ENCODE results near the gene CBLB.

CBLB gene

GRCh38 chr3:105806359-105806758, 62.5 kb downstream of the CBLB start:
- Histone ChIP-seq H3K79me2 (ENCODE audit: insufficient read depth, low read length) (no peaks in the 10 kb centered on the region; the same call in 1 of the 2 replicates), H3K4me1 (ENCODE audit: insufficient read depth, low read length, poor library complexity, severe bottlenecking) (peaks cover 19% of the 10 kb centered on the region), H3K27me3 (ENCODE audit: insufficient read depth, low read length, poor library complexity, severe bottlenecking) (no peaks in the 10 kb centered on the region), H2AFZ (ENCODE audit: low read length) (no peak overlapping the region), H3K4me3 (ENCODE audit: low read length, poor library complexity, severe bottlenecking) (peak overlapping the region; percentile 11), H3K9me3 (ENCODE audit: insufficient read depth, low read depth, low read length) (no peaks in the 10 kb centered on the region), H3K9me2 (replicated peaks; ENCODE audit: low read depth, low read length) (no peaks in the 10 kb centered on the region), H3K4me2 (ENCODE audit: low read depth, low read length, poor library complexity, severe bottlenecking) (peak overlapping the region; percentile 36), H4K20me1 (ENCODE audit: insufficient read depth, low read length, poor library complexity, severe bottlenecking) (peaks cover 3% of the 10 kb centered on the region), H3F3A (ENCODE audit: low read depth) (0 out of 2 replicates have a peak, but pooled peaks cover 2% of the 10 kb centered on the region), H3K9ac (ENCODE audit: low read depth, low read length, poor library complexity, severe bottlenecking) (no peak overlapping the region), H3K36me3 (ENCODE audit: insufficient read depth, low read length) (no peaks in the 10 kb centered on the region)
- no peak for TF ChIP-seq EZH2phosphoT487 (IDR thresholded peaks at IDR 0.05; ENCODE audit: borderline replicate concordance)

- 0 out of 2 replicates have a peak, but pooled peaks cover 2% of the 10 kb centered on the region for H3F3A ChIP-seq (ENCODE audit: low read depth)
- H3K79me2 ChIP-seq (ENCODE audit: insufficient read depth, low read length), result no peaks in the 10 kb centered on the region; the same call in 1 of the 2 replicates
- peaks cover 19% of the 10 kb centered on the region for H3K4me1 ChIP-seq (ENCODE audit: insufficient read depth, low read length, poor library complexity, severe bottlenecking)
These were observed 63.4 kb downstream of the CBLB start for GRCh38 chr3:105805404-105805803.

GRCh38 chr3:105802118-105802706, 66.6 kb downstream of the CBLB start:
- H3K4me3 ChIP-seq (ENCODE audit: low read length, poor library complexity, severe bottlenecking), result no peak overlapping the region

More at GRCh38 chr3:105805404-105805803, 63.4 kb downstream of the CBLB start:
- Histone ChIP-seq H3K9me3 (ENCODE audit: insufficient read depth, low read depth, low read length) (no peaks in the 10 kb centered on the region), H3K4me3 (ENCODE audit: low read length, poor library complexity, severe bottlenecking) (no peak overlapping the region), H3K9ac (ENCODE audit: low read depth, low read length, poor library complexity, severe bottlenecking) (no peak overlapping the region), H3K27me3 (ENCODE audit: insufficient read depth, low read length, poor library complexity, severe bottlenecking) (no peaks in the 10 kb centered on the region), H3K36me3 (ENCODE audit: insufficient read depth, low read length) (no peaks in the 10 kb centered on the region), H3K9me2 (replicated peaks; ENCODE audit: low read depth, low read length) (no peaks in the 10 kb centered on the region), H3K4me2 (ENCODE audit: low read depth, low read length, poor library complexity, severe bottlenecking) (peak overlapping the region; percentile 36), H4K20me1 (ENCODE audit: insufficient read depth, low read length, poor library complexity, severe bottlenecking) (peaks cover 3% of the 10 kb centered on the region), H2AFZ (ENCODE audit: low read length) (no peak overlapping the region)
- TF ChIP-seq EZH2phosphoT487 (IDR thresholded peaks at IDR 0.05; ENCODE audit: borderline replicate concordance), result no peak
- no peak for TF ChIP-seq CTCF (conservative IDR thresholded peaks at IDR 0.05; ENCODE audit: low read length)

More at GRCh38 chr3:105802118-105802706, 66.6 kb downstream of the CBLB start:
- peaks cover 5% of the 10 kb centered on the region; the same call in 1 of the 2 replicates for H3F3A ChIP-seq (ENCODE audit: low read depth)
- no peaks in the 10 kb centered on the region for H3K36me3 ChIP-seq (ENCODE audit: insufficient read depth, low read length)
- H3K4me1 ChIP-seq (ENCODE audit: insufficient read depth, low read length, poor library complexity, severe bottlenecking), result peaks cover 40% of the 10 kb centered on the region
- H3K27me3 ChIP-seq (ENCODE audit: insufficient read depth, low read length, poor library complexity, severe bottlenecking), result no peaks in the 10 kb centered on the region
- no peaks in the 10 kb centered on the region for H3K9me3 ChIP-seq (ENCODE audit: insufficient read depth, low read depth, low read length)
- peaks cover 3% of the 10 kb centered on the region for H4K20me1 ChIP-seq (ENCODE audit: insufficient read depth, low read length, poor library complexity, severe bottlenecking)
- no peak overlapping the region for H3K4me2 ChIP-seq (ENCODE audit: low read depth, low read length, poor library complexity, severe bottlenecking)
- H3K9me2 ChIP-seq (replicated peaks; ENCODE audit: low read depth, low read length), result no peaks in the 10 kb centered on the region
- H3K79me2 ChIP-seq (ENCODE audit: insufficient read depth, low read length), result peaks cover 2% of the 10 kb centered on the region; the same call in 1 of the 2 replicates
- H3K9ac ChIP-seq (ENCODE audit: low read depth, low read length, poor library complexity, severe bottlenecking), result no peak overlapping the region
- H2AFZ ChIP-seq (ENCODE audit: low read length), result no peak overlapping the region
- TF ChIP-seq EZH2phosphoT487 (IDR thresholded peaks at IDR 0.05; ENCODE audit: borderline replicate concordance), result no peak
- TF ChIP-seq CTCF (conservative IDR thresholded peaks at IDR 0.05; ENCODE audit: low read length), result no peak
